ENCODE results near the gene PLIN5. TPM values are rescaled to one million over a fixed set of nuclear protein-coding genes. Genes with fewer than 3 reads are reported as not detected.

The PLIN5 gene
- total and polyA plus RNA-seq, 2 donors (not counting 1 experiment from before 2014, with no cell fraction given) = not detected

GRCh38 chr19:4580961-4581665 lies 46.1 kb upstream of the PLIN5 start:
- Histone ChIP-seq H3K9me3 (ENCODE audit: control insufficient read depth, insufficient read depth, low read depth, low read length) (no peaks in the 10 kb centered on the region), H3K4me3 (replicated peaks in 1 of 4; ENCODE audit: control extremely low read depth in 1 of 4, insufficient read depth in 1 of 4, low read depth in 3 of 4, low read length in 4 of 4) (peak overlapping the region in 1 of 4 experiments; percentile 25), H3K27ac (ENCODE audit: insufficient read depth, low read length) (no peak overlapping the region), H3K36me3 (ENCODE audit: control insufficient read depth, insufficient read depth, low read length) (no peaks in the 10 kb centered on the region), H3K9ac (ENCODE audit: insufficient read depth, low read length) (no peak overlapping the region), H2AFZ (ENCODE audit: low read length) (no peak overlapping the region), H3K79me2 (ENCODE audit: control insufficient read depth, insufficient read depth, low read length) (no peaks in the 10 kb centered on the region), H3K4me1 (ENCODE audit: control insufficient read depth, extremely low read depth, insufficient read depth, low read length) (no peaks in the 10 kb centered on the region), H4K20me1 (ENCODE audit: control insufficient read depth, extremely low read depth, insufficient read depth, low read length) (no peaks in the 10 kb centered on the region), H3K4me2 (ENCODE audit: extremely low read depth, insufficient read depth, low read length) (no peak overlapping the region), H3K27me3 (ENCODE audit: control insufficient read depth, insufficient read depth, low read length) (peaks cover 47% of the 10 kb centered on the region)
- peak; percentile 70 for TF ChIP-seq EZH2 (IDR thresholded peaks at IDR 0.05; ENCODE audit: low read length, missing control alignments)
- no peak for TF ChIP-seq CTCF (conservative IDR thresholded peaks at IDR 0.05 in 1 of 2, IDR thresholded peaks at IDR 0.05 in 1 of 2; ENCODE audit: low read depth in 1 of 2, low read length in 2 of 2)
- DNase-seq (ENCODE audit: low read depth in 2 of 2) = no peak

GRCh38 chr19:4580021-4580901 lies 45.2 kb upstream of the PLIN5 start:
- Histone ChIP-seq H3K36me3 (ENCODE audit: control insufficient read depth, insufficient read depth, low read length) (no peaks in the 10 kb centered on the region), H3K4me1 (ENCODE audit: control insufficient read depth, extremely low read depth, insufficient read depth, low read length) (peaks cover 4% of the 10 kb centered on the region), H3K27ac (ENCODE audit: insufficient read depth, low read length) (no peak overlapping the region), H3K9me3 (ENCODE audit: control insufficient read depth, insufficient read depth, low read depth, low read length) (no peaks in the 10 kb centered on the region), H2AFZ (ENCODE audit: low read length) (no peak overlapping the region), H3K4me2 (ENCODE audit: extremely low read depth, insufficient read depth, low read length) (no peak overlapping the region), H3K9ac (ENCODE audit: insufficient read depth, low read length) (no peak overlapping the region), H3K79me2 (ENCODE audit: control insufficient read depth, insufficient read depth, low read length) (no peaks in the 10 kb centered on the region), H3K4me3 (replicated peaks in 1 of 4; ENCODE audit: control extremely low read depth in 1 of 4, insufficient read depth in 1 of 4, low read depth in 3 of 4, low read length in 4 of 4) (no peak overlapping the region), H4K20me1 (ENCODE audit: control insufficient read depth, extremely low read depth, insufficient read depth, low read length) (no peaks in the 10 kb centered on the region), H3K27me3 (ENCODE audit: control insufficient read depth, insufficient read depth, low read length) (peaks cover 39% of the 10 kb centered on the region)
- TF ChIP-seq EZH2 (IDR thresholded peaks at IDR 0.05; ENCODE audit: low read length, missing control alignments) (peak; percentile 88), CTCF (conservative IDR thresholded peaks at IDR 0.05 in 1 of 2, IDR thresholded peaks at IDR 0.05 in 1 of 2; ENCODE audit: low read depth in 1 of 2, low read length in 2 of 2) (no peak)
- no peak for DNase-seq (ENCODE audit: low read depth in 2 of 2)

- Histone ChIP-seq H3K9me3 (ENCODE audit: control insufficient read depth, insufficient read depth, low read depth, low read length) (no peaks in the 10 kb centered on the region), H3K79me2 (ENCODE audit: control insufficient read depth, insufficient read depth, low read length) (no peaks in the 10 kb centered on the region), H3K36me3 (ENCODE audit: control insufficient read depth, insufficient read depth, low read length) (no peaks in the 10 kb centered on the region), H2AFZ (ENCODE audit: low read length) (no peak overlapping the region), H3K9ac (ENCODE audit: insufficient read depth, low read length) (no peak overlapping the region), H3K27ac (ENCODE audit: insufficient read depth, low read length) (no peak overlapping the region), H3K27me3 (ENCODE audit: control insufficient read depth, insufficient read depth, low read length) (peaks cover 31% of the 10 kb centered on the region), H3K4me2 (ENCODE audit: extremely low read depth, insufficient read depth, low read length) (no peak overlapping the region), H3K4me3 (replicated peaks in 1 of 4; ENCODE audit: control extremely low read depth in 1 of 4, insufficient read depth in 1 of 4, low read depth in 3 of 4, low read length in 4 of 4) (no peak overlapping the region), H3K4me1 (ENCODE audit: control insufficient read depth, extremely low read depth, insufficient read depth, low read length) (peaks cover 9% of the 10 kb centered on the region), H4K20me1 (ENCODE audit: control insufficient read depth, extremely low read depth, insufficient read depth, low read length) (no peaks in the 10 kb centered on the region)
- TF ChIP-seq EZH2 (IDR thresholded peaks at IDR 0.05; ENCODE audit: low read length, missing control alignments) (no peak), CTCF (conservative IDR thresholded peaks at IDR 0.05 in 1 of 2, IDR thresholded peaks at IDR 0.05 in 1 of 2; ENCODE audit: low read depth in 1 of 2, low read length in 2 of 2) (no peak)
- no peak for DNase-seq (ENCODE audit: low read depth in 2 of 2)
Measured at GRCh38 chr19:4579389-4579788, 44.4 kb upstream of the PLIN5 start.
